H9 (cell line): ENCODE measurements around the gene UQCRC1. TPM values are rescaled to one million over a fixed set of nuclear protein-coding genes. Genes with fewer than 3 reads are reported as not detected.

Experiments
- DNase-seq: peaks from one replicate; pipeline ENCODE4 v3.0.0-alpha.2; 2017
- H2AFZ ChIP-seq: one replicate; pipeline ENCODE4 v1.6.1; 2013; ENCODE audit warnings: mild to moderate bottlenecking, low read length, control low read depth, moderate library complexity
- H2AK5ac ChIP-seq: 2 replicates; pipeline ENCODE4 v1.6.1; 2013; ENCODE audit warnings: low read length, control low read depth, mixed read lengths; ENCODE audit not compliant: insufficient read length
- H2BK120ac ChIP-seq: one replicate; pipeline ENCODE4 v1.6.1; 2013; ENCODE audit warnings: low read depth, mild to moderate bottlenecking, low read length, control low read depth, inconsistent platforms; ENCODE audit not compliant: poor library complexity, severe bottlenecking
- H2BK12ac ChIP-seq: 2 replicates; pipeline ENCODE4 v1.6.1; 2013; ENCODE audit warnings: low read length, control low read depth, mixed read lengths, low read depth; ENCODE audit not compliant: insufficient read length
- H2BK15ac ChIP-seq: 2 replicates; pipeline ENCODE4 v1.6.1; 2013; ENCODE audit warnings: low read depth, low read length, control low read depth
- H2BK20ac ChIP-seq: one replicate; pipeline ENCODE4 v1.6.1; 2013; ENCODE audit warnings: low read depth, mild to moderate bottlenecking, low read length, control low read depth, inconsistent platforms; ENCODE audit not compliant: poor library complexity, severe bottlenecking
- H2BK5ac ChIP-seq: 2 replicates; pipeline ENCODE4 v1.6.1; 2013; ENCODE audit warnings: low read length, control low read depth, mixed read lengths; ENCODE audit not compliant: insufficient read length
- H3K14ac ChIP-seq: 2 replicates; pipeline ENCODE4 v1.6.1; 2013; ENCODE audit warnings: low read length, control low read depth; ENCODE audit not compliant: insufficient read depth
- H3K18ac ChIP-seq: 2 replicates; pipeline ENCODE4 v1.6.1; 2013; ENCODE audit warnings: low read depth, mild to moderate bottlenecking, mixed read lengths, low read length, control low read depth; ENCODE audit not compliant: insufficient read length
- H3K23ac ChIP-seq: 2 replicates; pipeline ENCODE4 v1.6.1; 2013; ENCODE audit warnings: low read length, control low read depth, mixed read lengths, low read depth; ENCODE audit not compliant: insufficient read length
- H3K23me2 ChIP-seq: 2 replicates; pipeline ENCODE4 v1.6.1; 2013; ENCODE audit warnings: low read depth, mild to moderate bottlenecking, mixed read lengths, low read length, control low read depth; ENCODE audit not compliant: insufficient read length, poor library complexity, severe bottlenecking
- H3K27ac ChIP-seq: 2 replicates; pipeline ENCODE4 v1.5.1; 2013; ENCODE audit warnings: low read length, control low read depth, mixed read lengths, low read depth; ENCODE audit not compliant: insufficient read length
- H3K27me3 ChIP-seq: 2 replicates; pipeline ENCODE4 v1.6.1; 2013; ENCODE audit warnings: low read length, control low read depth, inconsistent platforms; ENCODE audit not compliant: insufficient read depth
- H3K4ac ChIP-seq: 2 replicates; pipeline ENCODE4 v1.6.1; 2013; ENCODE audit warnings: low read depth, mild to moderate bottlenecking, control low read depth, inconsistent platforms, low read length, moderate library complexity
- H3K4me1 ChIP-seq: 2 replicates; pipeline ENCODE4 v1.6.1; 2013; ENCODE audit warnings: low read length, control low read depth, inconsistent platforms; ENCODE audit not compliant: insufficient read depth
- H3K4me2 ChIP-seq: 2 replicates; pipeline ENCODE4 v1.6.1; 2013; ENCODE audit warnings: low read length, control low read depth, mixed read lengths; ENCODE audit not compliant: insufficient read length, insufficient read depth
- H3K56ac ChIP-seq: 2 replicates; pipeline ENCODE4 v1.6.1; 2013; ENCODE audit warnings: low read depth, mild to moderate bottlenecking, mixed read lengths, low read length, control low read depth; ENCODE audit not compliant: insufficient read length
- H3K79me1 ChIP-seq: 2 replicates; pipeline ENCODE4 v1.6.1; 2013; ENCODE audit warnings: low read depth, mild to moderate bottlenecking, moderate library complexity, low read length, control low read depth, inconsistent platforms; ENCODE audit not compliant: insufficient read depth, poor library complexity, severe bottlenecking
- H3K79me2 ChIP-seq: 2 replicates; pipeline ENCODE4 v1.6.1; 2013; ENCODE audit warnings: low read length, control low read depth, inconsistent platforms; ENCODE audit not compliant: insufficient read depth
- H3K9ac ChIP-seq: 2 replicates; pipeline ENCODE4 v1.6.1; 2013; ENCODE audit warnings: low read length, control low read depth, mixed read lengths; ENCODE audit not compliant: insufficient read length; ENCODE audit errors: extremely low read depth
- H3K9me3 ChIP-seq: one replicate; pipeline ENCODE4 v1.6.1; 2013; ENCODE audit warnings: low read depth, low read length, inconsistent platforms; ENCODE audit not compliant: control insufficient read depth
- H3T11ph ChIP-seq: one replicate; pipeline ENCODE4 v1.6.1; 2013; ENCODE audit warnings: mild to moderate bottlenecking, low read length, control low read depth, inconsistent platforms
- H4K20me1 ChIP-seq: one replicate; pipeline ENCODE4 v1.6.1; 2013; ENCODE audit not compliant: control insufficient read depth, insufficient read length, insufficient read depth
- H4K5ac ChIP-seq: 2 replicates; pipeline ENCODE4 v1.6.1; 2013; ENCODE audit warnings: low read depth, mild to moderate bottlenecking, mixed read lengths, low read length, control low read depth; ENCODE audit not compliant: insufficient read length
- H4K8ac ChIP-seq: replicated peaks from 2 replicates; pipeline ENCODE4 v1.6.1; 2013; ENCODE audit warnings: low read length, control low read depth, mixed read lengths, low read depth; ENCODE audit not compliant: insufficient read length
- H4K91ac ChIP-seq: 2 replicates; pipeline ENCODE4 v1.6.1; 2013; ENCODE audit warnings: low read depth, mild to moderate bottlenecking, moderate library complexity, mixed read lengths, low read length, control low read depth; ENCODE audit not compliant: insufficient read length
- H3K27ac Mint-ChIP-seq, 3 experiments: 2 replicates in 2 of 3; 3 replicates in 1 of 3; pipeline ENCODE4 v1.8.0; 2020 to 2021; ENCODE audit warnings: mixed read lengths in 3 of 3, mild to moderate bottlenecking in 1 of 3, moderate library complexity in 1 of 3
- H3K27me3 Mint-ChIP-seq: 2 replicates; pipeline ENCODE4 v1.8.0; 2021; ENCODE audit warnings: low read depth, mild to moderate bottlenecking, moderate library complexity, mixed read lengths
- H3K36me3 Mint-ChIP-seq, 3 experiments: 2 replicates in 2 of 3; 3 replicates in 1 of 3; pipeline ENCODE4 v1.8.0; 2020 to 2021; ENCODE audit warnings: low read depth in 3 of 3, mixed read lengths in 3 of 3; ENCODE audit not compliant: insufficient read depth in 1 of 3
- H3K4me1 Mint-ChIP-seq, 2 experiments: 2 replicates each; pipeline ENCODE4 v1.8.0; 2020; ENCODE audit warnings: mixed read lengths in 2 of 2
- H3K4me3 Mint-ChIP-seq, 2 experiments: 2 replicates in 1 of 2; 3 replicates in 1 of 2; pipeline ENCODE4 v1.8.0; 2020 to 2021; ENCODE audit warnings: mild to moderate bottlenecking in 2 of 2, mixed read lengths in 2 of 2, moderate library complexity in 1 of 2
- H3K9me3 Mint-ChIP-seq, 2 experiments: 2 replicates in 1 of 2; 3 replicates in 1 of 2; pipeline ENCODE4 v1.8.0; 2020; ENCODE audit warnings: mild to moderate bottlenecking in 2 of 2, mixed read lengths in 2 of 2, moderate library complexity in 1 of 2
- CTCF ChIP-seq: fragments of 200-600 bp; sonication (generic); conservative IDR thresholded peaks from 3 replicates; pipeline ENCODE4 v1.8.0; 2021; ENCODE audit warnings: antibody characterized with exemption, mild to moderate bottlenecking
- WGBS: extraction: QIAGEN DNeasy Blood & Tissue Kit; methylation state at CpG from one replicate; pipeline ENCODE4 v1.1.7; 2013; ENCODE audit warnings: missing lambda C conversion rate, low lambda C conversion rate, mixed read lengths; ENCODE audit not compliant: insufficient read length; ENCODE audit errors: extremely low coverage; 5-methylcytosine and 5-hydroxymethylcytosine counted together
- total RNA-seq: library from RNA; stranded (reverse); gene quantifications from 2 replicates; pipeline ENCODE4 v1.2.1, GENCODE V29; 2021

UQCRC1 gene
- total RNA-seq, 1 experiment from 2014 or later = 285 TPM

- Histone ChIP-seq H3K14ac (no peak overlapping the region; the same call in 1 of the 2 replicates), H2BK12ac (no peak overlapping the region), H4K5ac (no peak overlapping the region), H3K79me1 (no peaks in the 10 kb centered on the region), H3K4me1 (no peaks in the 10 kb centered on the region; the same call in 1 of the 2 replicates), H2AK5ac (no peak overlapping the region), H3K18ac (no peak overlapping the region), H3T11ph (no peak overlapping the region), H3K79me2 (no peaks in the 10 kb centered on the region), H2BK120ac (no peak overlapping the region), H3K4ac (no peak overlapping the region), H2BK5ac (no peak overlapping the region), H3K4me2 (no peak overlapping the region), H2BK15ac (no peak overlapping the region), H3K9me3 (no peaks in the 10 kb centered on the region), H3K27ac (no peak overlapping the region), H3K23me2 (no peaks in the 10 kb centered on the region), H4K20me1 (no peaks in the 10 kb centered on the region), H3K27me3 (no peaks in the 10 kb centered on the region), H2AFZ (no peak overlapping the region), H3K56ac (no peak overlapping the region), H4K8ac (no peak overlapping the region), H3K9ac (no peak overlapping the region), H2BK20ac (no peak overlapping the region), H3K23ac (no peak overlapping the region), H4K91ac (no peak overlapping the region)
- H3K27me3 Mint-ChIP-seq = no peaks in the 10 kb centered on the region
- no peak for TF ChIP-seq CTCF
- no peaks in the 10 kb centered on the region; a peak in 1 of 5 replicates for H3K9me3 Mint-ChIP-seq
- H3K4me3 Mint-ChIP-seq = no peak overlapping the region
- H3K4me1 Mint-ChIP-seq = peaks cover 16 to 18% of the 10 kb centered on the region in 2 experiments
- WGBS = no CpG with 5 or more reads among the region's 11 CpGs
- H3K36me3 Mint-ChIP-seq = peaks cover 0 to 18% (median 0%) of the 10 kb centered on the region in 3 experiments; a peak in 3 of 7 replicates
- no peak for DNase-seq
- peak overlapping the region in 1 of 3 experiments; percentile 64; a peak in 1 of 7 replicates for H3K27ac Mint-ChIP-seq
Observed at GRCh38 chr3:48567500-48567899, 41.9 kb downstream of the UQCRC1 start.
